HepG2 (cell line): ENCODE data around the gene NISCH. TPM values are rescaled to one million over a fixed set of nuclear protein-coding genes. Genes with fewer than 3 reads are reported as not detected.

Experiments used
- FOXO4 ChIP-seq: sonication (generic); formaldehyde crosslinking; conservative IDR thresholded peaks from 2 replicates; pipeline ENCODE4 v1.8.1; 2023; ENCODE audit warnings: missing genetic modification reagents
- GTF3A ChIP-seq: sonication (generic); formaldehyde crosslinking; conservative IDR thresholded peaks from 2 replicates; pipeline ENCODE4 v1.4.0; 2020; ENCODE audit warnings: mild to moderate bottlenecking, missing genetic modification reagents
- NCOA5 ChIP-seq: sonication (generic); formaldehyde crosslinking; IDR thresholded peaks from 2 replicates; pipeline ENCODE4 v1.4.0; 2020; ENCODE audit warnings: missing genetic modification reagents
- PHF20 ChIP-seq: sonication (generic); formaldehyde crosslinking; IDR thresholded peaks from 2 replicates; pipeline ENCODE4 v1.5.0; 2020; ENCODE audit warnings: mild to moderate bottlenecking, missing genetic modification reagents
- ZC3H4 ChIP-seq: sonication (generic); formaldehyde crosslinking; IDR thresholded peaks from 2 replicates; pipeline ENCODE4 v1.4.0; 2020; ENCODE audit warnings: missing genetic modification reagents, borderline replicate concordance
- polyA plus RNA-seq, 8 experiments: library from polyadenylated mRNA; depleted of rRNA in 3 of 8; stranded (reverse) in 7 of 8; unstranded in 1 of 8; fragments of >200 nt; fragmentation: Illumina TruSeq in 4 of 8; extraction: Trizol in 4 of 8; gene quantifications; 2 replicates each; pipeline versions ENCODE4 v1.2.1 to v1.2.3, GENCODE V29; 2011 to 2016; ENCODE audit warnings: low read depth in 4 of 8, missing spikeins in 1 of 8, mixed read lengths in 1 of 8; ENCODE audit not compliant: insufficient read depth in 1 of 8
- total RNA-seq, 5 experiments: library from RNA; depleted of rRNA; stranded (reverse); fragments of >200 nt; fragmentation: Illumina TruSeq; extraction: Trizol; gene quantifications; 2 replicates each; pipeline ENCODE4 v1.2.3, GENCODE V29; 2016; ENCODE audit warnings: low read depth in 1 of 5
- TF ChIP-seq, protein P1 (sequence below): sonication (generic); formaldehyde crosslinking; IDR thresholded peaks from 2 replicates; pipeline ENCODE4 v1.5.0; 2020; ENCODE audit warnings: missing genetic modification reagents, mild to moderate bottlenecking, borderline replicate concordance
- TF ChIP-seq, protein P2 (sequence below): sonication (generic); formaldehyde crosslinking; IDR thresholded peaks from one replicate; pipeline ENCODE4 v1.5.1; 2020; ENCODE audit warnings: mild to moderate bottlenecking, missing genetic modification reagents; ENCODE audit errors: not compliant biosample characterization
- TF ChIP-seq, protein P3 (sequence below): sonication (generic); formaldehyde crosslinking; IDR thresholded peaks from 2 replicates; pipeline ENCODE4 v1.8.1; 2022; ENCODE audit warnings: mild to moderate bottlenecking, missing genetic modification reagents
- TF ChIP-seq, protein P4 (sequence below): sonication (generic); formaldehyde crosslinking; IDR thresholded peaks from 2 replicates; pipeline ENCODE4 v1.8.0; 2022; ENCODE audit warnings: low read depth, missing genetic modification reagents
- TF ChIP-seq, protein P5 (sequence below): sonication (generic); formaldehyde crosslinking; IDR thresholded peaks from 2 replicates; pipeline ENCODE4 v1.5.1; 2020; ENCODE audit warnings: missing genetic modification reagents, mild to moderate bottlenecking, borderline replicate concordance

The NISCH gene
- total and polyA plus RNA-seq, 2 of the 13 experiments (the other 11 are each of a cell fraction or from before 2014, with no cell fraction given): 27.0 to 47.6 TPM

- TF ChIP-seq ZC3H4 (CRISPR knock-in tag): peak; percentile 51; the same call in 1 of the 2 replicates
- TF ChIP-seq, protein P1, sequence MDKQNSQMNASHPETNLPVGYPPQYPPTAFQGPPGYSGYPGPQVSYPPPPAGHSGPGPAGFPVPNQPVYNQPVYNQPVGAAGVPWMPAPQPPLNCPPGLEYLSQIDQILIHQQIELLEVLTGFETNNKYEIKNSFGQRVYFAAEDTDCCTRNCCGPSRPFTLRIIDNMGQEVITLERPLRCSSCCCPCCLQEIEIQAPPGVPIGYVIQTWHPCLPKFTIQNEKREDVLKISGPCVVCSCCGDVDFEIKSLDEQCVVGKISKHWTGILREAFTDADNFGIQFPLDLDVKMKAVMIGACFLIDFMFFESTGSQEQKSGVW (CRISPR knock-in tag): no peak
- TF ChIP-seq, protein P2, sequence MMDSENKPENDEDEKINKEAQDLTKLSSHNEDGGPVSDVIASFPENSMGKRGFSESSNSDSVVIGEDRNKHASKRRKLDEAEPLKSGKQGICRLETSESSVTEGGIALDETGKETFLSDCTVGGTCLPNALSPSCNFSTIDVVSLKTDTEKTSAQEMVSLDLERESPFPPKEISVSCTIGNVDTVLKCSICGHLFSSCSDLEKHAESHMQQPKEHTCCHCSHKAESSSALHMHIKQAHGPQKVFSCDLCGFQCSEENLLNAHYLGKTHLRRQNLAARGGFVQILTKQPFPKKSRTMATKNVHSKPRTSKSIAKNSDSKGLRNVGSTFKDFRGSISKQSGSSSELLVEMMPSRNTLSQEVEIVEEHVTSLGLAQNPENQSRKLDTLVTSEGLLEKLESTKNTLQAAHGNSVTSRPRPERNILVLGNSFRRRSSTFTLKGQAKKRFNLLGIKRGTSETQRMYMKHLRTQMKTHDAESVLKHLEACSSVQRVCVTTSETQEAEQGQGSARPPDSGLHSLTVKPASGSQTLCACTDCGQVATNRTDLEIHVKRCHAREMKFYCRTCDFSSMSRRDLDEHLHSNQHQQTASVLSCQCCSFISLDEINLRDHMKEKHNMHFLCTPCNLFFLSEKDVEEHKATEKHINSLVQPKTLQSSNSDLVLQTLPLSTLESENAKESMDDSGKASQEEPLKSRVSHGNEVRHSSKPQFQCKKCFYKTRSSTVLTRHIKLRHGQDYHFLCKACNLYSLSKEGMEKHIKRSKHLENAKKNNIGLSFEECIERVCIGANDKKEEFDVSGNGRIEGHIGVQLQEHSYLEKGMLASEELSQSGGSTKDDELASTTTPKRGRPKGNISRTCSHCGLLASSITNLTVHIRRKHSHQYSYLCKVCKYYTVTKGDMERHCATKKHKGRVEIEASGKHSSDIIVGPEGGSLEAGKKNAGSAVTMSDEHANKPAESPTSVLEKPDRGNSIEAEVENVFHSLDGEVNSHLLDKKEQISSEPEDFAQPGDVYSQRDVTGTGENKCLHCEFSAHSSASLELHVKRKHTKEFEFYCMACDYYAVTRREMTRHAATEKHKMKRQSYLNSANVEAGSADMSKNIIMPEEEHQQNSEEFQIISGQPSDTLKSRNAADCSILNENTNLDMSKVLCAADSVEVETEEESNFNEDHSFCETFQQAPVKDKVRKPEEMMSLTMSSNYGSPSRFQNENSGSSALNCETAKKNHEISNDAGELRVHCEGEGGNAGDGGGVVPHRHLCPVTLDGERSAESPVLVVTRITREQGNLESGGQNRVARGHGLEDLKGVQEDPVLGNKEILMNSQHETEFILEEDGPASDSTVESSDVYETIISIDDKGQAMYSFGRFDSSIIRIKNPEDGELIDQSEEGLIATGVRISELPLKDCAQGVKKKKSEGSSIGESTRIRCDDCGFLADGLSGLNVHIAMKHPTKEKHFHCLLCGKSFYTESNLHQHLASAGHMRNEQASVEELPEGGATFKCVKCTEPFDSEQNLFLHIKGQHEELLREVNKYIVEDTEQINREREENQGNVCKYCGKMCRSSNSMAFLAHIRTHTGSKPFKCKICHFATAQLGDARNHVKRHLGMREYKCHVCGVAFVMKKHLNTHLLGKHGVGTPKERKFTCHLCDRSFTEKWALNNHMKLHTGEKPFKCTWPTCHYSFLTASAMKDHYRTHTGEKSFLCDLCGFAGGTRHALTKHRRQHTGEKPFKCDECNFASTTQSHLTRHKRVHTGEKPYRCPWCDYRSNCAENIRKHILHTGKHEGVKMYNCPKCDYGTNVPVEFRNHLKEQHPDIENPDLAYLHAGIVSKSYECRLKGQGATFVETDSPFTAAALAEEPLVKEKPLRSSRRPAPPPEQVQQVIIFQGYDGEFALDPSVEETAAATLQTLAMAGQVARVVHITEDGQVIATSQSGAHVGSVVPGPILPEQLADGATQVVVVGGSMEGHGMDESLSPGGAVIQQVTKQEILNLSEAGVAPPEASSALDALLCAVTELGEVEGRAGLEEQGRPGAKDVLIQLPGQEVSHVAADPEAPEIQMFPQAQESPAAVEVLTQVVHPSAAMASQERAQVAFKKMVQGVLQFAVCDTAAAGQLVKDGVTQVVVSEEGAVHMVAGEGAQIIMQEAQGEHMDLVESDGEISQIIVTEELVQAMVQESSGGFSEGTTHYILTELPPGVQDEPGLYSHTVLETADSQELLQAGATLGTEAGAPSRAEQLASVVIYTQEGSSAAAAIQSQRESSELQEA (CRISPR knock-in tag): no peak
- TF ChIP-seq FOXO4 (CRISPR knock-in tag): no peak
- TF ChIP-seq, protein P3, sequence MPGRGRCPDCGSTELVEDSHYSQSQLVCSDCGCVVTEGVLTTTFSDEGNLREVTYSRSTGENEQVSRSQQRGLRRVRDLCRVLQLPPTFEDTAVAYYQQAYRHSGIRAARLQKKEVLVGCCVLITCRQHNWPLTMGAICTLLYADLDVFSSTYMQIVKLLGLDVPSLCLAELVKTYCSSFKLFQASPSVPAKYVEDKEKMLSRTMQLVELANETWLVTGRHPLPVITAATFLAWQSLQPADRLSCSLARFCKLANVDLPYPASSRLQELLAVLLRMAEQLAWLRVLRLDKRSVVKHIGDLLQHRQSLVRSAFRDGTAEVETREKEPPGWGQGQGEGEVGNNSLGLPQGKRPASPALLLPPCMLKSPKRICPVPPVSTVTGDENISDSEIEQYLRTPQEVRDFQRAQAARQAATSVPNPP (CRISPR knock-in tag): 0 out of 2 replicates have a peak, but pooled peaks have one; percentile 11
- peak; percentile 74 for TF ChIP-seq PHF20 (CRISPR knock-in tag)
- TF ChIP-seq GTF3A: no peak
- TF ChIP-seq, protein P4, sequence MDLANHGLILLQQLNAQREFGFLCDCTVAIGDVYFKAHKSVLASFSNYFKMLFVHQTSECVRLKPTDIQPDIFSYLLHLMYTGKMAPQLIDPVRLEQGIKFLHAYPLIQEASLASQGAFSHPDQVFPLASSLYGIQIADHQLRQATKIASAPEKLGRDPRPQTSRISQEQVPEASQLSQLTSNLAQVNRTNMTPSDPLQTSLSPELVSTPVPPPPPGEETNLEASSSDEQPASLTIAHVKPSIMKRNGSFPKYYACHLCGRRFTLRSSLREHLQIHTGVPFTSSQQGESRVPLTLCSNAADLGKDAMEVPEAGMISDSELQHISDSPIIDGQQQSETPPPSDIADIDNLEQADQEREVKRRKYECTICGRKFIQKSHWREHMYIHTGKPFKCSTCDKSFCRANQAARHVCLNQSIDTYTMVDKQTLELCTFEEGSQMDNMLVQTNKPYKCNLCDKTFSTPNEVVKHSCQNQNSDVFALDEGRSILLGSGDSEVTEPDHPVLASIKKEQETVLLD (CRISPR knock-in tag): peak; percentile 44; the same call in 1 of the 2 replicates
- TF ChIP-seq, protein P5, sequence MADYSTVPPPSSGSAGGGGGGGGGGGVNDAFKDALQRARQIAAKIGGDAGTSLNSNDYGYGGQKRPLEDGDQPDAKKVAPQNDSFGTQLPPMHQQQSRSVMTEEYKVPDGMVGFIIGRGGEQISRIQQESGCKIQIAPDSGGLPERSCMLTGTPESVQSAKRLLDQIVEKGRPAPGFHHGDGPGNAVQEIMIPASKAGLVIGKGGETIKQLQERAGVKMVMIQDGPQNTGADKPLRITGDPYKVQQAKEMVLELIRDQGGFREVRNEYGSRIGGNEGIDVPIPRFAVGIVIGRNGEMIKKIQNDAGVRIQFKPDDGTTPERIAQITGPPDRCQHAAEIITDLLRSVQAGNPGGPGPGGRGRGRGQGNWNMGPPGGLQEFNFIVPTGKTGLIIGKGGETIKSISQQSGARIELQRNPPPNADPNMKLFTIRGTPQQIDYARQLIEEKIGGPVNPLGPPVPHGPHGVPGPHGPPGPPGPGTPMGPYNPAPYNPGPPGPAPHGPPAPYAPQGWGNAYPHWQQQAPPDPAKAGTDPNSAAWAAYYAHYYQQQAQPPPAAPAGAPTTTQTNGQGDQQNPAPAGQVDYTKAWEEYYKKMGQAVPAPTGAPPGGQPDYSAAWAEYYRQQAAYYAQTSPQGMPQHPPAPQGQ: no peak
- TF ChIP-seq NCOA5 (CRISPR knock-in tag): no peak; the same call in 1 of the 2 replicates
Observed at GRCh38 chr3:52536369-52537164, 81.2 kb downstream of the NISCH start, which contains the start of gene UQCC5 (continued).
